ENCODE data around the gene MLN. TPM values are rescaled to one million over a fixed set of nuclear protein-coding genes. Genes with fewer than 3 reads are reported as not detected.
A peak's percentile ranks its signal among the peaks of the same experiment; 100 is the strongest.

MLN gene
- total and polyA plus RNA-seq, 2 of the 4 experiments (the other 2 are of a cell fraction), result not detected

DNA sequence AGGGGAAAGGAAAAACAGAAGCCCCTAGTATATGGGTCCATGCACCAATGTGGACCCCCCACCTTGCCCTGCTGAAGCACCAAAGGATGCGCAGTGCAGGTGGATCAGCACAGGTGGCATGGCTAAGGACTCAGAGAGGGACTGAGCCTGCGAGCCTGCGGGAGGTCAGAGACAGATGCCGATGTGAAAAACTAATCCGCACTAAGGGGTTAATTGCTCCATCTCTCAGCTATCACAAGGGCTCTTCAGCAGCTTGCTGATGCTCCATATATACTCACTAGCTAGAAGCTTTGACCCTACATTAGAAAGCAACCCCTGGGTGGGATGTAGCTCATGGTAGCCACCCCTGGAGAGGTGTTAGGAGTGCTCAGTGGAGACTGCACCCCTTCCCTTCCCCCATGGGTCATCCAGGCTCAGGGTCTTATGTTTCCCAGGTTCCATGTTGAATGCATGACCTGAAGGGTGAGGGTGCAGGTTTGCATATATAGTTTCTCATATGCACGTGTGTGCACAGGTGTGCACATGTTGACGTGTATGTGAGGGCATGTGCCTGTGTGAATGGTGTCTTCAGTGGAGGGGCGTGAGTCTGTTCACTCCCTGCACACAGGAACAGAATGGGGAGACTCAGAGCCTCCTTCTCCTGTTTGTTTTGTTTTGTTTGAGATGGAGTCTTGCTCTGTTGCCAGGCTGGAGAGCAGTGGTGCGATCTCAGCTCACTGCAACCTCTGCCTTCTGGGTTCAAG lies 43.7 kb downstream of the MLN start:
- no peak overlapping the region for H2AFZ ChIP-seq (replicated peaks; ENCODE audit: low read length, poor library complexity)
- H3K4me1 ChIP-seq (ENCODE audit: control insufficient read depth, insufficient read depth, low read length), result peaks cover 19% of the 10 kb centered on the region; the same call in 1 of the 2 replicates
- no peak overlapping the region for H2BK120ac ChIP-seq (ENCODE audit: low read depth, low read length)
- no peaks in the 10 kb centered on the region for H3K9me1 ChIP-seq (ENCODE audit: insufficient read depth, low read length)
- no peak overlapping the region for H3K23ac ChIP-seq (ENCODE audit: low read depth, low read length)
- H2BK20ac ChIP-seq (ENCODE audit: low read depth, low read length), result no peak overlapping the region
- in situ Hi-C loops (cut with MboI; ENCODE audit: low sequenced_read_pairs) (loop anchor here (10.0 kb wide), 2 partner anchors 175 to 395 kb away; partner anchors contain the start of gene BAK1), intact Hi-C loops (cut with micrococcal nuclease) (loop anchor here (5.0 kb wide), 1 partner anchor 173 kb away; no protein-coding TSS in a partner anchor), dilution Hi-C loops (cut with HindIII; ENCODE audit: low sequenced_read_pairs, unreplicated experiment) (no loop called here)
- H4K20me1 ChIP-seq (ENCODE audit: insufficient read depth, low read length), result peaks cover 5% of the 10 kb centered on the region
- no peaks in the 10 kb centered on the region for H3K9me3 ChIP-seq (ENCODE audit: control insufficient read depth, insufficient read depth, low read length)
- POLR2A ChIA-PET (ENCODE audit: unreplicated experiment), result no interaction called here
- ATAC-seq (ENCODE audit: low read depth), result no peak
- H3K4ac ChIP-seq (ENCODE audit: low read depth, low read length), result no peak overlapping the region
- no peak overlapping the region for H3K27ac ChIP-seq (ENCODE audit: insufficient read depth, low read length)
- H3K14ac ChIP-seq (replicated peaks; ENCODE audit: low read depth, low read length), result no peak overlapping the region
- TF ChIP-seq, protein P1, sequence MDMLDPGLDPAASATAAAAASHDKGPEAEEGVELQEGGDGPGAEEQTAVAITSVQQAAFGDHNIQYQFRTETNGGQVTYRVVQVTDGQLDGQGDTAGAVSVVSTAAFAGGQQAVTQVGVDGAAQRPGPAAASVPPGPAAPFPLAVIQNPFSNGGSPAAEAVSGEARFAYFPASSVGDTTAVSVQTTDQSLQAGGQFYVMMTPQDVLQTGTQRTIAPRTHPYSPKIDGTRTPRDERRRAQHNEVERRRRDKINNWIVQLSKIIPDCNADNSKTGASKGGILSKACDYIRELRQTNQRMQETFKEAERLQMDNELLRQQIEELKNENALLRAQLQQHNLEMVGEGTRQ (IDR thresholded peaks at IDR 0.05; ENCODE audit: low read depth, low read length), result no peak
- no peak for TF ChIP-seq MXI1 (IDR thresholded peaks at IDR 0.05; ENCODE audit: borderline replicate concordance, low read depth, low read length)
- TF ChIP-seq NFE2L2 (IDR thresholded peaks at IDR 0.05; ENCODE audit: low read depth, low read length), result no peak
- TF ChIP-seq, protein P2, sequence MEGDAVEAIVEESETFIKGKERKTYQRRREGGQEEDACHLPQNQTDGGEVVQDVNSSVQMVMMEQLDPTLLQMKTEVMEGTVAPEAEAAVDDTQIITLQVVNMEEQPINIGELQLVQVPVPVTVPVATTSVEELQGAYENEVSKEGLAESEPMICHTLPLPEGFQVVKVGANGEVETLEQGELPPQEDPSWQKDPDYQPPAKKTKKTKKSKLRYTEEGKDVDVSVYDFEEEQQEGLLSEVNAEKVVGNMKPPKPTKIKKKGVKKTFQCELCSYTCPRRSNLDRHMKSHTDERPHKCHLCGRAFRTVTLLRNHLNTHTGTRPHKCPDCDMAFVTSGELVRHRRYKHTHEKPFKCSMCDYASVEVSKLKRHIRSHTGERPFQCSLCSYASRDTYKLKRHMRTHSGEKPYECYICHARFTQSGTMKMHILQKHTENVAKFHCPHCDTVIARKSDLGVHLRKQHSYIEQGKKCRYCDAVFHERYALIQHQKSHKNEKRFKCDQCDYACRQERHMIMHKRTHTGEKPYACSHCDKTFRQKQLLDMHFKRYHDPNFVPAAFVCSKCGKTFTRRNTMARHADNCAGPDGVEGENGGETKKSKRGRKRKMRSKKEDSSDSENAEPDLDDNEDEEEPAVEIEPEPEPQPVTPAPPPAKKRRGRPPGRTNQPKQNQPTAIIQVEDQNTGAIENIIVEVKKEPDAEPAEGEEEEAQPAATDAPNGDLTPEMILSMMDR (conservative IDR thresholded peaks at IDR 0.05; ENCODE audit: low read depth, low read length), result no peak
- no peak for TF ChIP-seq CEBPB (IDR thresholded peaks at IDR 0.05; ENCODE audit: low read depth, low read length)
- TF ChIP-seq MAFK (IDR thresholded peaks at IDR 0.05; ENCODE audit: low read depth, low read length), result no peak
- no peak for TF ChIP-seq RCOR1 (IDR thresholded peaks at IDR 0.05; ENCODE audit: insufficient replicate concordance, low read length)
- no peak for TF ChIP-seq RAD21 (IDR thresholded peaks at IDR 0.05; ENCODE audit: low read length)
- no peak for TF ChIP-seq RFX5 (IDR thresholded peaks at IDR 0.05; ENCODE audit: low read depth, low read length)
- no peak for TF ChIP-seq BHLHE40 (IDR thresholded peaks at IDR 0.05; ENCODE audit: low read depth, low read length)
- WGBS, 2 experiments (ENCODE audit: extremely low coverage in 2 of 2, insufficient read length in 1 of 2), result 40% methylated on average over 2 of the region's 9 CpGs; no CpG with 5 or more reads in 1 of the 2 experiments
- no peak overlapping the region for H4K91ac ChIP-seq (ENCODE audit: insufficient read depth, low read depth, low read length)
- H3K18ac ChIP-seq (ENCODE audit: low read depth, low read length), result no peak overlapping the region
- H3K79me1 ChIP-seq (ENCODE audit: low read depth in 1 of 2, low read length in 2 of 2), result no peaks in the 10 kb centered on the region
- peak overlapping the region; percentile 53; the same call in 1 of the 2 replicates for H2AK5ac ChIP-seq (ENCODE audit: low read depth, low read length)
- H2BK15ac ChIP-seq (ENCODE audit: low read depth, low read length), result no peak overlapping the region
- no peak overlapping the region for H3K9ac ChIP-seq (ENCODE audit: low read depth, low read length)
- no peak overlapping the region for H3K56ac ChIP-seq (ENCODE audit: extremely low read depth, insufficient read depth, low read length)
- no TSS peak for BruUV-seq (replicated peaks)
- no peaks in the 10 kb centered on the region for H3K36me3 ChIP-seq (ENCODE audit: control insufficient read depth, insufficient read depth, low read length)
- H4K8ac ChIP-seq (ENCODE audit: low read depth in 2 of 2, low read length in 2 of 2), result no peak overlapping the region
- no peaks in the 10 kb centered on the region for H3K27me3 ChIP-seq (ENCODE audit: control insufficient read depth, insufficient read depth, low read length)
- H3K4me2 ChIP-seq (ENCODE audit: low read depth, low read length), result no peak overlapping the region
- DNase-seq, result no peak
- no peak overlapping the region for H4K5ac ChIP-seq (ENCODE audit: low read depth, low read length)
- H3K4me3 ChIP-seq (ENCODE audit: insufficient read depth, low read depth, low read length), result no peak overlapping the region
- H2AK9ac ChIP-seq (replicated peaks; ENCODE audit: low read depth, low read length, poor library complexity), result no peak overlapping the region
- H2BK5ac ChIP-seq (ENCODE audit: low read depth, low read length, poor library complexity, severe bottlenecking), result no peak overlapping the region
- CTCF ChIA-PET, result interaction anchor here (0.6 to 4.8 kb wide), 3 partner anchors 10 to 15 kb away, joined by 3 to 29 read pairs (median 3); partner anchors contain the start of gene IP6K3
